ENCODE measurements around the gene MORN3.

- no peak for TF ChIP-seq CTCF (IDR thresholded peaks at IDR 0.05; ENCODE audit: low read depth, low read length)
- no peak for TF ChIP-seq EZH2phosphoT487 (IDR thresholded peaks at IDR 0.05; ENCODE audit: low read depth)
These were observed 5.9 kb downstream of the MORN3 start for GRCh38 chr12:121663610-121663929.

Measured in OCI-LY3 (cell line).